ENCODE data around the gene FIGLA. TPM values are rescaled to one million over a fixed set of nuclear protein-coding genes. Genes with fewer than 3 reads are reported as not detected.

The FIGLA gene
- total and polyA plus RNA-seq, 8 donors: not detected

GRCh38 chr2:70823249-70823648 lies 32.8 kb upstream of the FIGLA start:
- intact Hi-C loops (cut with DNase I): no loop called here
- TF ChIP-seq CTCF (IDR thresholded peaks at IDR 0.05): no peak

GRCh38 chr2:70822843-70823242 lies 32.4 kb upstream of the FIGLA start:
- H3K9me3 ChIP-seq: no peaks in the 10 kb centered on the region
- DNase-seq (no peak), ATAC-seq (no peak)
- TF ChIP-seq CTCF (IDR thresholded peaks at IDR 0.05): no peak
- peaks cover 0 to 10% of the 10 kb centered on the region in 2 donors for H3K4me1 ChIP-seq
- no peak overlapping the region for H3K27ac ChIP-seq
- H3K36me3 ChIP-seq: no peaks in the 10 kb centered on the region
- no peak overlapping the region for H3K4me3 ChIP-seq
- H3K27me3 ChIP-seq: peaks cover 0 to 6% of the 10 kb centered on the region in 2 donors
- intact Hi-C loops (cut with DNase I): no loop called here

More at GRCh38 chr2:70823249-70823648, 32.8 kb upstream of the FIGLA start:
- Histone ChIP-seq H3K4me1 (peaks cover 0 to 10% of the 10 kb centered on the region in 2 donors), H3K9me3 (no peaks in the 10 kb centered on the region), H3K4me3 (no peak overlapping the region), H3K27me3 (peaks cover 0 to 6% of the 10 kb centered on the region in 2 donors), H3K36me3 (no peaks in the 10 kb centered on the region), H3K27ac (no peak overlapping the region)
- no peak for DNase-seq
- ATAC-seq: no peak

GRCh38 chr2:70820499-70820898 lies 30.1 kb upstream of the FIGLA start, which contains the start of gene CLEC4F:
CLEC4F (minus strand) TSS chr2:70820599; CDS start chr2:70820523, 76 bp downstream.
- H3K4me3 ChIP-seq: no peak within 1 kb of the TSS
- ATAC-seq: no peak
- no peaks in the 10 kb centered on the region for H3K9me3 ChIP-seq
- H3K27ac ChIP-seq: no peak within 1 kb of the TSS
- no peaks in the 10 kb centered on the region for H3K4me1 ChIP-seq
- H3K27me3 ChIP-seq: peaks cover 0 to 6% of the 10 kb centered on the region in 2 donors
- intact Hi-C loops (cut with DNase I): no loop called here
- H3K36me3 ChIP-seq: no peaks in the 10 kb centered on the region
- TF ChIP-seq CTCF (IDR thresholded peaks at IDR 0.05): no peak
- DNase-seq: no peak

GRCh38 chr2:70817284-70817954 lies 27.0 kb upstream of the FIGLA start:
- Histone ChIP-seq H3K27me3 (peaks cover 0 to 6% of the 10 kb centered on the region in 2 donors), H3K4me3 (no peak overlapping the region), H3K4me1 (no peaks in the 10 kb centered on the region), H3K9me3 (no peaks in the 10 kb centered on the region), H3K36me3 (no peaks in the 10 kb centered on the region), H3K27ac (no peak overlapping the region)
- intact Hi-C loops (cut with DNase I): no loop called here
- no peak for TF ChIP-seq CTCF (IDR thresholded peaks at IDR 0.05)
- DNase-seq: no peak
- ATAC-seq: no peak

- peaks cover 0 to 6% of the 10 kb centered on the region in 2 donors for H3K27me3 ChIP-seq
- DNase-seq: no peak
- no peak overlapping the region for H3K27ac ChIP-seq
- H3K36me3 ChIP-seq: no peaks in the 10 kb centered on the region
- no peak overlapping the region for H3K4me3 ChIP-seq
- TF ChIP-seq CTCF (IDR thresholded peaks at IDR 0.05): no peak
- H3K4me1 ChIP-seq: no peaks in the 10 kb centered on the region
- intact Hi-C loops (cut with DNase I): no loop called here
- ATAC-seq: no peak
- no peaks in the 10 kb centered on the region for H3K9me3 ChIP-seq
These were observed 26.3 kb upstream of the FIGLA start for GRCh38 chr2:70816726-70817125.
